GM18526 (cell line): Measurements from ENCODE around the gene PRKCD.

Source experiments
- POLR2A ChIP-seq: IDR thresholded peaks from 3 replicates; pipeline ENCODE4 v1.6.1; 2011; ENCODE audit not compliant: insufficient read length; ENCODE audit errors: extremely low read depth

PRKCD gene

GRCh38 chr3:53161450-53161819, 426 bp downstream of the PRKCD start:
- TF ChIP-seq POLR2A, result no peak

- TF ChIP-seq POLR2A, result peak; percentile 66
Measured at GRCh38 chr3:53161820-53162671, 1.0 kb downstream of the PRKCD start.

DNA sequence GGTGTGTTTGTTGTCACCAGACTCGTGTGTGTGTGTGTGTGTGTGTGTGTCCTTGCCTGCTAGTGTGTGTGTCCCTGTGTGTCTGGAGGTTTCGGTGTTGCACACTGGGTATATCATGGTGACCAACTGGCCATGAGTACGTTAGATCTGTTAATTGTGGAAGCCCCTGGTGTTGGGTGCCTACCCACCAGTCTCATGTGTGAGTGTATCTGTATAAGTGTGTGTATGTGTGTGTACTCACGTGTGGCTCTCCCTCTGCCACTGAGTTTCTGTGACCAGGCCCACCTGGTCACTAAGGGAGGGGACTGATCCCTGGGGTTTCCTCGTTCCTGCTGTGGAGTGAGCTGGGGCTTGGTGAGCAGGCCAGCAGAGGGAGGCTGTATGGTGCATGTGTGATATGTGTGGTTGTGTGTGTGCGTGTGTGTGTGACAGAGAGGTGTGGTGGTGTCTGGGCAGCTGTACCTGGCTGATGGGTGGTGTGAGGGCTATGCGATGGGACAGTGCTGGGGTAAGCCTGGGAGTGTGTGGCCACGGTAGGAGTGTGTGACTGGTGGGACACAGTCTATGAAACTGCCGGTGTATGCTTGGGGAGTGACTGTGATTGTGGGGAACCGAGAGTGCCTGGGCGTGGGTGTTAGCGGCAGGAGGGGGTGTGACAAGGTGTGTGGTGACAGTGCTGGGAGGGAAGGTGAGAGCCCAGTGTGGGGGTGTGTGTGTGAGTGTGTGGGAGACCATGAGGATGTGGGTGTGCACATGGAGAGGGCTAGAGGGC, 1.8 kb downstream of the PRKCD start:
- TF ChIP-seq POLR2A, result peak; percentile 41

DNA sequence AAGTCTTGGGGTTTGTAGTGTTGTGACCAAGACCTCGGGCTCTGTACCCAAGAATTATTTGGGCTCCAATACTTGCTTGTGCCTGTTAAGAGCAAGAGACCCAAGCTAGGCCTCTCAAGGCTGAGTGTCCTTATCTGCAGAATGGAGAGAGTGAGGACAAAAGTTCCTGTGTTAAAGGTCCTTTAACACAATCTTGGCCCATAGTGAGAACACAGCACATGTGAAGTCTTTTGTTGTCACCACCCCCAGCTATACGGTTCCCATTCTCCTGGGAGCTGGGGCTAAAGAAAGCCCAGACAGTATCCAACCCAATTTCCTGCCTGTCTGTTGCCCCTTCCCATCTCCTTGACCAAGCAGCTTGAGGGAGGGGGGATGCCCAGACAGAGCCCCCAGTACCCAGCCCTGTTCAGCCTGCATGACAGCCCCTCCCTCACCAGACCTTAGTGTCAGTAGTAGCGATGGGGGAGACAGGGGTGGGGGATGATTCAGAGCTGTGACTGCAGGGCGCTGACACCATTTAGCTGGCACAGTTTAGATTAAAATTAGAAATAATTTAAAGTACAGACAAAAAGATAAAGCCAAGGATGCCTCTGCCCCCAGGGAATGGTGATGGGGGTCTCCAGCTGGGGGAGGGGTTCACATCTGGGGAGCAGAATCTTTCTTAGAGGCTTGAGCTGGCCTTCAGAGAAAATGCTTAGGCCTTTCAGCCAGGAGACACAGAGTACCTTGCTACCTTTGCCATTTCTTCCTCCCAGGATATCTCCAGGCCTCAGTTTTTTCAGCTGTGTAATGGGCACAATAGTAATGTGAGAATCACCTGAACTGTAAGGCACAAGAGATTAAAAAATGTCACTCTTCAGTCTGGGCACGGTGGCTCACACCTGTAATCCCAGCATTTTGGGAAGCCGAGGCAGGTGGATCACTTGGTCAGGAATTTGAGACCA, 2.7 kb downstream of the PRKCD start:
- TF ChIP-seq POLR2A, result no peak

GRCh38 chr3:53164911-53165310, 3.9 kb downstream of the PRKCD start:
- TF ChIP-seq POLR2A, result no peak

- TF ChIP-seq POLR2A, result no peak
Measured at GRCh38 chr3:53166206-53166605, 5.2 kb downstream of the PRKCD start.

- TF ChIP-seq POLR2A, result no peak
Measured at GRCh38 chr3:53166781-53167291, 5.8 kb downstream of the PRKCD start.

DNA sequence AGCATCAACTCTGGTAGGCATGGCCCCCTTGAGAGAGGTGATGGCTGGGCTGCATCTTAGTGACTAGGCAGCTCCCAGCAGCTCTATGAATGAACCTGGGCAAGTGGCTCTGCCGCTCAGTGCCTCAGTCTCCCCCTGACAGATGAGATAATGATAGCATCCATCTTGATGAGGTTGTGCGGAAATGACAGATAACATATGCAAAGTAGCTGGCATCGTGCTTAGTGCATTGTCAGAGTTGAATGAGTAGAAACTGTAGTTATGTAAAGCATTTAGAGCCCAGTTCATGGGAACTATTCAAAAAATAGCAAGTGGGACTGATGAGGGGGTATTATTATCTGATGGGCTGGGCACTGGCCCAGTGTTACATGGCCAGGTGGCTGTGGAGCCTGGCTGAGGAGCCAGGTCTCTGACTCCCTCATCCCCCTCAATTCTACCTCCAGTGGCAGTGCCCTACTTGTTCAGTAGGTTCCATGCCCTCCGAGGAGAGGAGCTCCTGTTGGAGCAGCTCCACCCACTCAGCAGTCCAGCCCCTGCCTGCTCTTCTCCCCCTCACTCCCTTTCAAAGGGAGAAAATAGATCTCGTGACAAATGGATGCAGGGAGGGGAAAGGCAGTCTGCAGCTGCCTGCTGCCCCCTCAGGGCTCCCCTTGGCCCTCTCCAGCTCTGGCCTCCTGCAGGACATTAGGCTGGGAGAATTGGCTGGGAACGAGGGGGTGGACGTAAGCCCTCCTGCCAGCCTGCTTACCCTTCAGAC, 6.6 kb downstream of the PRKCD start:
- no peak for TF ChIP-seq POLR2A

DNA sequence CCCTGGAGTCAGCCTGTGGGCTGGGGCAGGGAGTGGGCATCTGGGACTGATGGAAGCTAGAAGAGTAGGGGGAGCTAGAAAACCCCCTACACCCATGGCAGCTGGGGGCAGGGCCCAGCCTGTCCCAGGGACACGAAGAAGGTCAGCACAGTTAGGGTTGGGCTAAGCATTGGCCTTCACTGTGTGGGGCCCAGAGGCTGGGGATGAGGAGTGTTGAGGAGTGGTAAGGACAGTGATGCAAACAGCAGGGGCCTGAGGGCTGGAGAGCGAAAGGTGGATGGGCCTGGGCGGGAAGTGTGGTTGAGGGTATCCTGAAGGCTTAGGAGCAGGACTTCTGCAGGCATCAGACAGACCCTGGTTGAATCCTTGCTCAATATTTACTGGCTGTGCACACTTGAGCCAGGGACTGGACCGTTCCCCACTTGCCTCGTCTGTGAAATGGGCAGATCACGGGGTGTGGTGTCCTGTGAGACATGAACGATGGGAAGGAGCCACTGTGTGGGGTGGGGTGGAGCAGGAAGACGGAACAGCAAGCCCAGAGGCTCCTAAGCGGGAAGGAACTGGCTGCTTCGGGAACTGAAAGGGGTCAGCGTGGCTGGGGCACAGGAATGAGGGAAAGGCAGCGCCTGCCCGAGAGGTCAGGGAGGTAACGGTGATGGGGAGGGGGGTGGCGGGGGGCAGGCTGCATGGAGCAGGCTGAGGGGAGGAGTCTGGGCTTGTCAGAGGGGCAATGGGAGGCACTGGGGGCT, 7.3 kb downstream of the PRKCD start:
- no peak for TF ChIP-seq POLR2A

GRCh38 chr3:53169045-53169831, 8.2 kb downstream of the PRKCD start:
- TF ChIP-seq POLR2A, result no peak

GRCh38 chr3:53169832-53170324, 8.9 kb downstream of the PRKCD start:
- no peak for TF ChIP-seq POLR2A

GRCh38 chr3:53170325-53171063, 9.5 kb downstream of the PRKCD start:
- TF ChIP-seq POLR2A, result peak; percentile 12
